GM19240 (cell line): ENCODE measurements around the gene COTL1.
"Not testable (repeated sequence)": the region's sequence is repeated elsewhere in the genome, so short reads cannot be mapped to it uniquely, and the experiment has no call there.

Experiments used
- DNase-seq: peaks from one replicate; pipeline ENCODE4 v3.0.0; 2011; ENCODE audit warnings: low spot score; ENCODE audit not compliant: insufficient read length

COTL1 gene

DNA sequence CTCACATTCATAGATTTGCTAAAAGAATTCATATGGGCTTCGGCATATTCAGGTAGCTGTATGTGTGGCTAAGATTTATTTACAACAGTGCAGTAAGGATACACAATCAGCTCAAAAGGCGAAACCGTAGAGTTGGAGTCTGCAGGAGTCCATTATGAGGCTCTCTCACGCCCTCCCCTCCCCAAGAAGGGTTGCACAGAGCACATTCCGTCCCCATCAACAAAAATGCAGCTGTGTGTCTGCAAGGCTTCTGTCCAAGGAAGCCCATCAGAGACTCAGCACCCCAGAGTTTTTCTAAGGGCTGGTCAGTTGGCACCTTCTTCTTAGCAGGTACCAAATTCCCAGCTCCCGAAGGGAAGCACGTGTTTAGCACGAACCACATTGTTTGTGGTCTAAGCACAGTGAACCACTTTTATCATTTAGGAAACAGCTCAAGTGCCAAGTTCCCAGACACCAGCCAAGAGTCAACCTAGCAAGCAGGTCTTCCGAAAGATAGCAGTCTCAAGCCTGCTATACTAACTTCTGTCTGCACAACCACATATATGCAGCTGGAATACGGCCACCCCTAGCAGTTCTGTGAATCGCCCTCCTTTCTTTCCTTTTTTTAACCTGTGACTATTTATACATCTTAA lies 84.9 kb downstream of the COTL1 start:
- DNase-seq = no peak

DNA sequence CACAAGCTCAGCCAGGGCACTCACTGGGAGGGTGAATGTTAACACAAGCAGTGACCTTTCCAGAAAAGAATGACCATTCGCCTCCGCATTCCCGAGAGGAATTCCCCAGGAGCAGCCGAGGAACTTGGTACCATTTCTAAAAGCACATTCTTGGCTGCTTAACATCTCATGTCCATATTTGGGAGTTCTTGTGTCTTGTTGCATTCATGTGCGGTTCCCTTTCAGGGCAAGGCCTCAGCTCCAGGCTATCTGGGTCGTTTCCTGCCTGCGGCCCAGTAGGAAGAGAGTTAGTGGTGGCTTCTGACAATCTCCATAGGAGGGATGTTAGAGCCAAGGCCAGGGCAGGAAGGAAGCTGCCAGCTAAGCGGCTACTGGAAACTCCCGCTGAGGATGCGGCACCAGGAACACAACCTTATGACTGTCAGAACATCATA lies 85.6 kb downstream of the COTL1 start:
- no peak for DNase-seq

DNA sequence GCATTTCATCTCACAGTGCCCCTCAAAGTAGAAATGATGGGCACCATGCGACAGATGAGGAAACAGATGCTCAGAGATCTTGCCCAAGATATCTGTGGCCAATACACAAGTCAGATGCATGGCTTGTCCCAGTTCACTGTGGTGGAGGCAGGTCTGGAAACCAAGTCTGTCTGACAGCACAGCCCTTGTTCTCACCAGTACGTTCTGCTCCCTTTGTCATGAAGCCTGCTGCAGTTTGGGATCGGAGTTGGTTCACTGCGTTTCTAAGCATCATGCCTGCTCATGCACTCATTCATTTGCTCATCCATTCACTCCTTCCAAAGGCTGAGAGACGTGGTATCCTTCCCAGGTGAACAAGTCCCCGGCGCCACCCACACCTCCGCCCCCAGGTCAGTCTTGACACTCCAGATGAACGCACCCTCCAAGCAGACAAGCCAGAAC lies 86.2 kb downstream of the COTL1 start:
- no peak for DNase-seq

- no peak for DNase-seq
Measured at GRCh38 chr16:84530590-84530989, 87.3 kb downstream of the COTL1 start.

DNA sequence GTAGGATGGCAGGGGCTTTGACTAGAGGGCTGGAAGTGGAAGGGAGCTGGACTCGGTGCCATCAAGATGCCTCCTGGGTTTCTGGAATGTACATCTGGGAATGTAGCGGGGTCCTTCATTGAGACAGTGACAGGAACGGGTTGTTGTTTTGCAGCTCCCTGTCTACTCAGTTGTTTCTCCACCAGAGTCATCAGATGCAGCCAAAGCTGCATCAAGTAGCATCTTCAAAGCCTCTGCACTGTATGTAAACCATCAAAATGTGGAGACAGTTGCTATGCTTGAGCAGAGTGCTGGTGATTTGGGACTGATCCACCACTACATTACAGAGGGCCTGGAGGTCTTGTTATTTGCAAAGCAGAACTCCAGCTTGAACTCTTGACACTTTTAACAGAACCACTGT lies 88.3 kb downstream of the COTL1 start:
- DNase-seq = no peak

DNA sequence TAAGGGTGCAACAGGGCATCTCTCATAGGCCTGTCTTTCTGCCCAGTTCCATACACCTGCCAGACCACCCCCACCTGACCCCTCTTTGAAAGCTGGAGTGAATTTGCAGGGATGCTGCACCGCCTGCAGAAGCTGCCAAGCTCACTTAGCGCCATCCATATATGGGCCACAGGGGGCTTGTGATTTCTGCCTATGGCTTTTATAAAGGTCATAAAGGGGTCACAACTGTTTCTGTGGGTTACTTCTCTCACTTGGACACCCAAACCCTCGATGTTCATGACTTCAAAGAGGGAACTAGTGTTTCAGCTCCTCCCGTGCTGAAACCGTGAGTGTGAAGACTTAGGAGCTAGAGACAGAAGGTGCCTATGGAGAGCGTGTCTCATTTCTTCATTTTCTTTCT lies 89.6 kb downstream of the COTL1 start:
- DNase-seq = no peak

DNA sequence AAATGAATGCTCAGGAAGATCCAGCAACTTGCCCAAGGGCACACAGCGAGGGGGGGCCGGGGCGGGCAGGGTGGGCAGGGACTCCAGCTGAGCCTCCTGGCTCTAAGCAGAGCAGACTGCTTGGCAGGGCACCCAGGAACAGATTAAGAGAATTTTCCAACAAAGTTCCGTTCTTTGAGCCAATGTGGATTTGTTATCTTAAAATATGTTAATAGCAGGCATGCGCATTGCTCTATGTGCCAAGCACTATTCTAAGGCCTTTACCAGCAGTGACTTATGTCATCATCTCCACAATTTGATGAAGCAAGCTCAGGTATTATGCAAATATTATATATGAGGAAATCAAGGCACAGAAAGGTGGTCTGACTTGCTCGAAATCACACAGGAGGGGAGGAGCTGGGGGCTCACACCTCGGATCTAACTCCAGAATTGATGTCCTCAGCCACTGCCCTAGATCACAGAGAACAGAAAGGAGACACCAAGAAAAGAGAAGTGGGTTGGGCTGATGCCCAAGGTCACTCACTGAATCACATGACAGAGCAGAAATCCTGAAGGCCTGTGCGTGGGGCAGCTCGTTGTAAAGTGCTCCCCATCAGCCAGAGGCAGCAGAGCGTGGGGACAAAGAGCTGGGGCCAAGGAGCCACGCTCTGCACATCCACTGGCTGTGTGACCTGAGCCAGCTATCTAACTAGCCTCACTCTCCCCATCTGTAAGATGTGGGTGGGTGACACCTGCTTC lies 90.2 kb downstream of the COTL1 start:
- DNase-seq = no peak

- DNase-seq = no peak
Measured at GRCh38 chr16:84526794-84527531, 90.9 kb downstream of the COTL1 start.

DNA sequence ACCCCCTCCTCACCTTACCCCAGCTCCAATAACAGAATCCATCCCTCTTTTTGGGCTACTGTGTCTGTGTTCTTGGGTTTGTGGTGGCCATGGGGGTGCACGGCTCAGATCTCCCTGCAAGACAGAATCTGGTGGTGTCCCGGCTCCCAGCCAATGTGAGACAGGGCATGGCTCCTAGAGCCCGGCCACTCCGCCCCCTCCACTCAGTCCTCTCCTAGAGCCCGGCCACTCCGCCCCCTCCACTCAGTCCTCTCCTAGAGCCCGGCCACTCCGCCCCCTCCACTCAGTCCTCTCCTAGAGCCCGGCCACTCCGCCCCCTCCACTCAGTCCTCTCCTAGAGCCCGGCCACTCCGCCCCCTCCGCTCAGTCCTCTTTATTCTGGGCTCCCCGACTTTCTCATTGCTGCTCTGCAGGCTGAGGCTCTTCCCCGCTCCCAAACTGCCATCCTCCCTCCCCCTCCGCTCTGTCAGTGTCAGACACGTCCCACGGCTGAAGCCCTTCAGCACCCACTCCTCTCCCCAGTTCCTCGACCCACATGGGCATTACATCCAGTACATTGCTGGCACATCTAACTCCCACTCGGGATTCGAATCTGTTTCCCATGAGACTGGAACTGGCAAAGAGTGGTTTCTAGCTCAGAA lies 92.8 kb downstream of the COTL1 start:
- not testable (repeated sequence) for DNase-seq

DNA sequence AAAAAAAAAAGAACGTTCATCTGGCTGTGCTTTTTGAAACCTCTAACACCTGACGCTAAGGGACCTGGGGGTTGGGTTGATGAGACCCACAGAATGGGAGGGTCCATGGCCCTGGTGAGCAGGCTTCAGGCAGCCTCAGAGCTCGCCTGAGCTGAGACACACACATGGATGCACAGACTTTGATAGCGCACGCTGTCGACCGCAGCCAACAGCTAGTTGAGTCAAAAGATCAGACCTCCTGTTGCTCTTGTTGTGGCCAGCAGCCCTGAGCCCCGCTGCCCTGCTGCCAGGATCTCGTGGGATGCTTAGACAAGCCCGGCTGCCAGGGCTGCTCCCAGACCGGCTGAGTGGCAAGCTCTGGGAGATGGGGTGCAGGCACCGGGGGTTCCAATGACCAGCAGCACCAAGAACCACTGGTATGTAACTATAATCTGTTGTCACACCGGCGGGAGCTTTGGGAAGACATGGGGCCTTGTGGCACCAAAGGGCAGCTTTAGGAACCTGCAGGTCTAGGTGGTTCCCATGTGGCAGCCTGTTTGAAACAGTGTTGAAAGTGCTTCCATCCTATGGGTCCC lies 93.4 kb downstream of the COTL1 start:
- DNase-seq = no peak

- DNase-seq = no peak
Measured at GRCh38 chr16:84521497-84521770, 96.4 kb downstream of the COTL1 start.

- no peak for DNase-seq
Measured at GRCh38 chr16:84520725-84521496, 97.0 kb downstream of the COTL1 start.

DNA sequence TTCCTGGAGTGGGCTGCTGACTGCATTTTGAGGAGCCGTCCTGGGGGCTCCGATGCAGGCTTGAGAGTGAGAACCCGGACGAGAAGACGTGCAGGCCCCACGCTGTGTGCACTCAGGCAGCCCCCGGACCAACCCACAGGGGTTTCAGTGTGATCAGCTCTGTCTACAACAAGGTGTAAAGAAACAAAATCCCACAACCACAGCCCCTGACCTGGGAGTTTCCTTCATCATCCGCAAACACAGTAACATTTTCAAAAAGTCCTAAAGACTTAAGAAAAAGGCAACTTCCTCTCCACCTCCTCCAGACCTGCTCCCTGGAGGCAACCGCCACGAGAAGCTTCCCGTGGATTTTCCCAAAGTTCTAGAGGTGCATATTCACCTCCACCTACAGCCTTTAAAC lies 98.0 kb downstream of the COTL1 start:
- DNase-seq = no peak

DNA sequence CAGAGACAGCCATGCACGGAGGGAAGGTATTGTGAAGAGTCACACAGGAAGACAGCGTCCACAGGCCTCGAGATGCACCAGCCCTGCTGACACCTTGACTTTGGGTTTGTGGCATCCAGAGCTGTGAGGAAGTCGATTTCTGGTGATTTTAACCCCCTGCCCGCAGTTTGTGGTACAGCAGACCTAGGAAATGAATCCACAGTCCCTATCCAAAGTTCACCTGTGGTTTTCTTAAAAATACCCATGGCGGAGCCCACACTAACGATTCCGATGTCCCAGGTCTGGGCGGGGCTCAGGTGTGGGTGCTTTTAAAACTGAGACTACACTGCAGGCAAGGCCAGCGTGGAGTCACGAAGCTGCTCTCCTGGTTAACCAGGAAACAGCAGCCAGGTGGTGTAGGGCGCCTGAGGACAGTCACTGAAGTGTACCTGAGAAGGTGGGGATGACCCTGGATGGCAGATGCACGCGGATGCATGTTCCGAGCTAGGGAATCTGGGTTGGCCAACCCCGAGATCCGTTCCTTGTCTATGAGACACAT lies 99.0 kb downstream of the COTL1 start:
- DNase-seq = no peak

DNA sequence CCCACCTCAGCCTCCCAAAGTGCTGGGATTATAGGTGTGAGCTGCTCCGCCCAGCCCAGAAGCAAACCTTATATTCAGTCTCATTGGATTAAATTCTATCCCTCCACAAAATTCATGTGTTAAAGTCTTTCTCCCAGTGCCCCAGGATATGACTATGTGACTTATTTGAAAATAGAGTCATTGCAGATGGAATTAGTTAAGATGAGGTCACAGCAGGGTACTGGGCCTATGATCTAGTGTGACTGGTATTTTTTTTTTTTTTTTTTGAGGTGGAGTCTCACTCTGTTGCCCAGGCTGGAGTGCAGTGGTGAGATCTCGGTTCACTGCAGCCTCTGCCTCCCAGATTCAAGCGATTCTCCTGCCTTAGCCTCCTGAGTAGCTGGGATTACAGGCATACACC lies 99.7 kb downstream of the COTL1 start:
- not testable (repeated sequence) for DNase-seq

DNA sequence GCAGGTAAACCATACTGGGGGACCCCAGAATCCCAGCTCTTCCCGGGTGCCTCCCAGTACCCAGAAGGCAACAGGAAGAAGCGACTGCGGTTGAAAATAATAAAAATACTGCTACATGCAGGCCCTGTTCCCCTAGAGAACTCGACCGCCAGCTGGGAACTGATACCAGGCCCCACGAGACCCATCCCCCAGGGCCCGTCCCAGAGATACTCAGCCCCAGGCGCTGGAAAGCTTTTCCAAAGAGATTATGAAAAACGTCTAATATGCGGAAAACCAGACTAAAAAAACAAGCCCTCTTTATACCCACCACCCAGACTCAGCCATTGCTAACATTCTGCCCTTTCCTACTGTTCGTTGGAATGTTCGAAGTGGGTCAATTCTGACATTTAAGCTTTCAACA lies 100.5 kb downstream of the COTL1 start:
- DNase-seq = no peak
